A549 (cell line): ENCODE measurements around the gene BTC. TPM values are rescaled to one million over a fixed set of nuclear protein-coding genes. Genes with fewer than 3 reads are reported as not detected.

Experiments used
- ATAC-seq, 2 experiments: fragments of 200-7000 bp in 1 of 2; fragments of >200 bp in 1 of 2; cut with Nextera tagmentation in 1 of 2; cut with Tn5 transposase in 1 of 2; 3 replicates each; pipeline versions ENCODE4 v1.8.0 to v1.9.1; 2018 to 2020; ENCODE audit warnings: mild to moderate bottlenecking in 1 of 2, moderate library complexity in 1 of 2
- CTCF ChIA-PET: fragments of 300-600 bp; sonication (Branson Sonifier 250); formaldehyde crosslinking; extraction: SDS; loops from one replicate; lab custom pipeline; 2021; ENCODE audit warnings: antibody characterized with exemption, inconsistent platforms; lab: Yijun Ruan, JAX
- POLR2A ChIA-PET: fragments of 350-600 bp; formaldehyde crosslinking; extraction: SDS; loops from one replicate; lab custom pipeline; 2021; ENCODE audit warnings: antibody characterized with exemption, inconsistent platforms; lab: Yijun Ruan, JAX
- DNase-seq, 2 experiments: peaks; one replicate each; pipeline versions ENCODE4 v3.0.0 to v3.0.0-alpha.2; 2011 to 2016; ENCODE audit warnings: low read depth in 1 of 2, low spot score in 1 of 2
- FAIRE-seq: peaks from 2 replicates; lab custom pipeline; 2011; peaks lifted over from hg19 to GRCh38; lab: Jason Lieb, UNC
- H3K27ac ChIP-seq, 2 experiments: fragments of >200 bp; sonication (Bioruptor Twin); formaldehyde crosslinking; 3 replicates each; pipeline ENCODE4 v1.5.1; 2016 to 2017
- H3K4me1 ChIP-seq: fragments of >200 bp; sonication (Bioruptor Twin); formaldehyde crosslinking; 3 replicates; pipeline ENCODE4 v1.6.1; 2016
- H3K4me2 ChIP-seq: fragments of >200 bp; sonication (Bioruptor Twin); formaldehyde crosslinking; 3 replicates; pipeline ENCODE4 v1.6.1; 2016
- H3K4me3 ChIP-seq: fragments of >200 bp; sonication (Bioruptor Twin); formaldehyde crosslinking; 3 replicates; pipeline ENCODE4 v1.5.1; 2016
- H3K9me3 ChIP-seq: fragments of >200 bp; sonication (Bioruptor Twin); formaldehyde crosslinking; 3 replicates; pipeline ENCODE4 v1.6.1; 2016
- CBX8 ChIP-seq: fragments of 200-600 bp; sonication (generic); IDR thresholded peaks from 2 replicates; pipeline ENCODE4 v1.6.1; 2016
- E2F6 ChIP-seq: IDR thresholded peaks from 2 replicates; pipeline ENCODE4 v1.6.1; 2012; ENCODE audit warnings: low read depth, borderline replicate concordance
- EHF ChIP-seq: fragments of 250-450 bp; sonication (Bioruptor Pico); IDR thresholded peaks from 2 replicates; pipeline ENCODE4 v1.5.0; 2020; ENCODE audit warnings: mild to moderate bottlenecking
- ESRRA ChIP-seq: fragments of 150-350 bp; IDR thresholded peaks from 2 replicates; pipeline ENCODE4 v1.6.1; 2014; ENCODE audit warnings: mild to moderate bottlenecking, low read length, borderline replicate concordance
- FOXS1 ChIP-seq: fragments of 250-450 bp; sonication (Bioruptor Pico); IDR thresholded peaks from 2 replicates; pipeline ENCODE4 v1.5.0; 2020; ENCODE audit warnings: mild to moderate bottlenecking, moderate library complexity
- HDAC2 ChIP-seq: fragments of 200-600 bp; sonication (generic); IDR thresholded peaks from 2 replicates; pipeline ENCODE4 v1.6.1; 2016
- HEYL ChIP-seq: fragments of 250-450 bp; sonication (Bioruptor Pico); IDR thresholded peaks from 2 replicates; pipeline ENCODE4 v1.8.0; 2021; ENCODE audit warnings: mild to moderate bottlenecking, moderate library complexity
- HMGXB4 ChIP-seq: fragments of 250-450 bp; sonication (Bioruptor Pico); IDR thresholded peaks from 2 replicates; pipeline ENCODE4 v1.5.0; 2021; ENCODE audit warnings: mild to moderate bottlenecking, moderate library complexity, borderline replicate concordance
- KDM1A ChIP-seq: fragments of 200-600 bp; sonication (generic); IDR thresholded peaks from 2 replicates; pipeline ENCODE4 v1.6.1; 2016; ENCODE audit warnings: low read depth, mild to moderate bottlenecking
- NFE2L2 ChIP-seq: fragments of 150-350 bp; conservative IDR thresholded peaks from 2 replicates; pipeline ENCODE4 v1.6.1; 2014; ENCODE audit warnings: low read length
- POLR2AphosphoS2 ChIP-seq: conservative IDR thresholded peaks from 2 replicates; pipeline ENCODE4 v1.6.1; 2012; ENCODE audit warnings: low read length, improper control_type of control experiment, inconsistent platforms
- RAD21 ChIP-seq, 2 experiments: fragments of >200 bp in 1 of 2; sonication (Bioruptor Twin) in 1 of 2; formaldehyde crosslinking in 1 of 2; IDR thresholded peaks in 1 of 2; conservative IDR thresholded peaks in 1 of 2; 2 replicates in 1 of 2; 3 replicates in 1 of 2; pipeline ENCODE4 v1.6.1; 2012 to 2018; ENCODE audit warnings: inconsistent platforms in 1 of 2
- REST ChIP-seq: fragments of 200-600 bp; sonication (generic); IDR thresholded peaks from 2 replicates; pipeline ENCODE4 v1.6.1; 2016; ENCODE audit warnings: antibody characterized with exemption, mild to moderate bottlenecking, moderate library complexity
- RFX5 ChIP-seq: fragments of 450-650 bp; IDR thresholded peaks from 2 replicates; pipeline ENCODE4 v1.7.1; 2014; ENCODE audit warnings: antibody characterized with exemption, mild to moderate bottlenecking, moderate library complexity
- SMC3 ChIP-seq: fragments of >200 bp; sonication (Bioruptor Twin); formaldehyde crosslinking; IDR thresholded peaks from 3 replicates; pipeline ENCODE4 v1.6.1; 2018; ENCODE audit warnings: inconsistent platforms
- SREBF2 ChIP-seq: fragments of 450-650 bp; IDR thresholded peaks from 2 replicates; pipeline ENCODE4 v1.6.1; 2014; ENCODE audit warnings: mild to moderate bottlenecking, moderate library complexity
- TP53 ChIP-seq: fragments of 250-450 bp; sonication (Bioruptor Pico); IDR thresholded peaks from 2 replicates; pipeline ENCODE4 v1.5.0; 2021; ENCODE audit warnings: mild to moderate bottlenecking, moderate library complexity
- ZC3H11A ChIP-seq: fragments of 450-650 bp; IDR thresholded peaks from 2 replicates; pipeline ENCODE4 v1.6.1; 2014; ENCODE audit warnings: antibody characterized with exemption, mild to moderate bottlenecking
- ZFP36 ChIP-seq: fragments of 450-650 bp; IDR thresholded peaks from 2 replicates; pipeline ENCODE4 v1.6.1; 2014; ENCODE audit warnings: borderline replicate concordance; ENCODE audit not compliant: partially characterized antibody
- WGBS: methylation state at CpG from one replicate; pipeline ENCODE4 v1.1.6; 2017; ENCODE audit errors: missing lambda C conversion rate; 5-methylcytosine and 5-hydroxymethylcytosine counted together
- polyA plus RNA-seq, 4 experiments: library from polyadenylated mRNA; depleted of rRNA in 3 of 4; stranded (reverse); fragments of >200 nt; fragmentation: RNase III in 1 of 4; extraction: RNeasy Plus Mini Kit Qiagen cat#74134 plus additional on column Dnase treatment in 1 of 4; gene quantifications; 2 replicates in 3 of 4; 3 replicates in 1 of 4; pipeline ENCODE4 v1.2.3, GENCODE V29; 2011 to 2017
- TF ChIP-seq, protein P1 (sequence below): fragments of 150-350 bp; IDR thresholded peaks from 2 replicates; pipeline ENCODE4 v1.6.1; 2014; ENCODE audit warnings: low read depth, mild to moderate bottlenecking, low read length
- TF ChIP-seq, protein P2 (sequence below): fragments of >200 bp; sonication (Bioruptor Twin); formaldehyde crosslinking; IDR thresholded peaks from 3 replicates; pipeline ENCODE4 v1.6.1; 2016

The BTC gene
- polyA plus RNA-seq, 2 of the 4 experiments (the other 2 are of a cell fraction) = 1.6 to 6.0 TPM

- Histone ChIP-seq H3K9me3 (no peaks in the 10 kb centered on the region), H3K4me1 (no peaks in the 10 kb centered on the region), H3K4me3 (no peak overlapping the region), H3K27ac (no peak overlapping the region), H3K4me2 (no peak overlapping the region)
- FAIRE-seq (no peak), ATAC-seq (no peak), DNase-seq (no peak)
- ChIA-PET POLR2A (no interaction called here), CTCF (interaction anchor here (1.3 kb wide), 1 partner anchor 10 kb away, joined by 3 read pairs; no protein-coding TSS in a partner anchor)
- TF ChIP-seq RAD21 (conservative IDR thresholded peaks at IDR 0.05 in 1 of 2, IDR thresholded peaks at IDR 0.05 in 1 of 2) = no peak
- no peak for TF ChIP-seq SREBF2
- TF ChIP-seq, protein P1, sequence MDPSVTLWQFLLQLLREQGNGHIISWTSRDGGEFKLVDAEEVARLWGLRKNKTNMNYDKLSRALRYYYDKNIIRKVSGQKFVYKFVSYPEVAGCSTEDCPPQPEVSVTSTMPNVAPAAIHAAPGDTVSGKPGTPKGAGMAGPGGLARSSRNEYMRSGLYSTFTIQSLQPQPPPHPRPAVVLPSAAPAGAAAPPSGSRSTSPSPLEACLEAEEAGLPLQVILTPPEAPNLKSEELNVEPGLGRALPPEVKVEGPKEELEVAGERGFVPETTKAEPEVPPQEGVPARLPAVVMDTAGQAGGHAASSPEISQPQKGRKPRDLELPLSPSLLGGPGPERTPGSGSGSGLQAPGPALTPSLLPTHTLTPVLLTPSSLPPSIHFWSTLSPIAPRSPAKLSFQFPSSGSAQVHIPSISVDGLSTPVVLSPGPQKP = no peak
- TF ChIP-seq HMGXB4 (CRISPR knock-in tag) = no peak
- TF ChIP-seq ZC3H11A = no peak
These were observed 37.2 kb downstream of the BTC start for GRCh38 chr4:74757136-74757535.

- TF ChIP-seq CBX8 (no peak), HDAC2 (no peak), POLR2AphosphoS2 (no peak), E2F6 (no peak), ESRRA (no peak), HEYL (CRISPR knock-in tag) (no peak), FOXS1 (CRISPR knock-in tag) (no peak), TP53 (CRISPR knock-in tag) (no peak), RFX5 (no peak), NFE2L2 (no peak), REST (no peak), SREBF2 (no peak), EHF (no peak), KDM1A (no peak), SMC3 (no peak), ZFP36 (no peak)
- TF ChIP-seq, protein P2, sequence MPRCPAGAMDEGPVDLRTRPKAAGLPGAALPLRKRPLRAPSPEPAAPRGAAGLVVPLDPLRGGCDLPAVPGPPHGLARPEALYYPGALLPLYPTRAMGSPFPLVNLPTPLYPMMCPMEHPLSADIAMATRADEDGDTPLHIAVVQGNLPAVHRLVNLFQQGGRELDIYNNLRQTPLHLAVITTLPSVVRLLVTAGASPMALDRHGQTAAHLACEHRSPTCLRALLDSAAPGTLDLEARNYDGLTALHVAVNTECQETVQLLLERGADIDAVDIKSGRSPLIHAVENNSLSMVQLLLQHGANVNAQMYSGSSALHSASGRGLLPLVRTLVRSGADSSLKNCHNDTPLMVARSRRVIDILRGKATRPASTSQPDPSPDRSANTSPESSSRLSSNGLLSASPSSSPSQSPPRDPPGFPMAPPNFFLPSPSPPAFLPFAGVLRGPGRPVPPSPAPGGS = no peak
- DNase-seq (no peak), FAIRE-seq (no peak), ATAC-seq (no peak)
- ChIA-PET POLR2A (no interaction called here), CTCF (no interaction called here)
- Histone ChIP-seq H3K9me3 (no peaks in the 10 kb centered on the region), H3K27ac (no peak overlapping the region), H3K4me2 (no peak overlapping the region), H3K4me1 (no peaks in the 10 kb centered on the region), H3K4me3 (no peak overlapping the region)
- 53% methylated on average over 6 of the region's 7 CpGs for WGBS
These were observed 38.8 kb downstream of the BTC start for GRCh38 chr4:74755486-74755885.
